Breast epithelium (tissue), 4 donors: Measurements from ENCODE around the gene TBC1D10B. TPM values are rescaled to one million over a fixed set of nuclear protein-coding genes. Genes with fewer than 3 reads are reported as not detected.
A peak's percentile ranks its signal among the peaks of the same experiment; 100 is the strongest.

ENCODE experiments used
- DNase-seq, 2 donors: peaks; one replicate each; pipeline ENCODE4 v3.0.0-alpha.2; 2019; ENCODE audit warnings: low spot score in 2 of 2
- H3K27ac ChIP-seq, 2 donors: fragments of 200-600 bp; sonication (generic) in 1 of 2; one replicate each; pipeline ENCODE4 v1.5.1; 2016 to 2019; ENCODE audit warnings: mild to moderate bottlenecking in 1 of 2
- H3K27me3 ChIP-seq, 2 donors: fragments of 200-600 bp; sonication (generic) in 1 of 2; one replicate each; pipeline versions ENCODE4 v1.5.1 to v1.6.0; 2017 to 2019; ENCODE audit warnings: control low read depth in 1 of 2, mild to moderate bottlenecking in 1 of 2
- H3K36me3 ChIP-seq: fragments of 200-600 bp; one replicate; pipeline ENCODE4 v1.5.1; 2019
- H3K4me1 ChIP-seq, 2 donors: fragments of 200-600 bp; sonication (generic); one replicate each; pipeline ENCODE4 v1.5.1; 2016 to 2019; ENCODE audit warnings: control low read depth in 1 of 2
- H3K4me3 ChIP-seq, 3 donors: fragments of 200-600 bp; sonication (generic); 1 replicate in 2 of 3; 2 replicates in 1 of 3; pipeline ENCODE4 v1.5.1; 2016 to 2019; ENCODE audit warnings: mild to moderate bottlenecking in 3 of 3, moderate library complexity in 2 of 3
- H3K9me3 ChIP-seq, 2 donors: fragments of 200-600 bp; sonication (generic) in 1 of 2; one replicate each; pipeline ENCODE4 v1.5.1; 2016 to 2019; ENCODE audit warnings: control low read depth in 1 of 2
- CTCF ChIP-seq, 3 donors: fragments of 450-650 bp; IDR thresholded peaks; one replicate each; pipeline ENCODE4 v1.5.1; 2016 to 2017; ENCODE audit warnings: antibody characterized with exemption in 3 of 3, mild to moderate bottlenecking in 3 of 3, moderate library complexity in 3 of 3
- POLR2A ChIP-seq: fragments of 450-650 bp; IDR thresholded peaks from one replicate; pipeline ENCODE4 v1.6.1; 2016; ENCODE audit warnings: antibody characterized with exemption, mild to moderate bottlenecking, moderate library complexity
- POLR2AphosphoS5 ChIP-seq, 3 donors: sonication (generic); formaldehyde crosslinking; IDR thresholded peaks; one replicate each; pipeline ENCODE4 v1.6.1; 2017; ENCODE audit warnings: antibody characterized with exemption in 3 of 3
- intact Hi-C: fragments of 100-400 bp; cut with DNase I; formaldehyde crosslinking; loops from one replicate; pipeline ENCODE4 v1.15.1; 2023; ENCODE audit warnings: low total_unique reads
- total RNA-seq, 3 donors: library from RNA; depleted of rRNA; stranded (reverse); fragments of >200 nt; gene quantifications; one replicate each; pipeline ENCODE4 v1.1.0, GENCODE V29; 2016

TBC1D10B gene
- total RNA-seq, 3 donors from 2014 or later: 19.0 to 22.2 (median 21.0) TPM

GRCh38 chr16:30354423-30355143, 15.7 kb downstream of the TBC1D10B start:
- Histone ChIP-seq H3K27me3 (no peaks in the 10 kb centered on the region), H3K4me1 (peaks cover 5 to 24% of the 10 kb centered on the region in 2 donors), H3K4me3 (peak overlapping the region; percentile 76 to 83 (median 81)), H3K9me3 (no peaks in the 10 kb centered on the region), H3K36me3 (peaks cover 4% of the 10 kb centered on the region), H3K27ac (peak overlapping the region; percentile 98)
- intact Hi-C loops: no loop called here
- DNase-seq: peak in 1 of 2 donors; percentile 36
- no peak for TF ChIP-seq POLR2A
- no peak for TF ChIP-seq POLR2AphosphoS5 (IDR thresholded peaks at IDR 0.05)
- TF ChIP-seq CTCF (IDR thresholded peaks at IDR 0.05): no peak

DNA sequence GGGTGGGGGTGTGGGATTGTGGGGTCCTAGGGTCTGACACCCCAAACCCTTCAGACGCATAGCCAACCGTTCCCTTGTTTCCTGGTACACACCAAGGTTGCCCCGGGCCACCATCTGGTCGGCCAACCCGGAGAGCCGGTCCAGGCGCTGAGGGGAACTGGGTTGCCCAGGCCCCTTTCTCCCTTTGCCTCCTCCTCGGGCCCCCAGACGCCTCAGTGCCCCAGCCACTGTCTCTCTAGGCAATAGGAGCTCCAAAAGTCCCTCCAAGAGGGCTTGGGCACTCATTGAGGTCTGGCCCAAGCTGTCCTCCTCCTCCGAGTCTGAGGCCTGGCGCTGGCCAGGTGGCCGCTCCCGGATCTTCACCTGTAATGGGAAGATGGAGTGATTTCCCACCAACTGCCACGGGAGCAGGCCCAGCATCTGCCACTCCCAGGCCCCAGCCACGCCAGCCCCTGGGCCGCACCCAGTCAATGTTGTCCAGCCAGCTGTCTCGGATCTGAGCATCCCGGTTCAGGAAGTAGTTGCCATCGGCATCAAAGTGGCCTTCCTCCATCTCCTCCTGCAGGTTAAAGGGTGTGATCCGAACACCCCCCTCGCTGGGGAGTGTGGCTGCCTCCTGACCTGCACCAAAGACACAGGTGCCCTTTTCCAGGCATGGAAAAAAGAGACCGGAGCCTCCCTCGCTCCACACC, 16.7 kb downstream of the TBC1D10B start:
- Histone ChIP-seq H3K27ac (peak overlapping the region; percentile 98), H3K27me3 (no peaks in the 10 kb centered on the region), H3K36me3 (peaks cover 3% of the 10 kb centered on the region), H3K9me3 (no peaks in the 10 kb centered on the region), H3K4me3 (peak overlapping the region in 2 of 3 donors; percentile 76 to 83), H3K4me1 (peaks cover 5 to 24% of the 10 kb centered on the region in 2 donors)
- TF ChIP-seq POLR2A (no peak), POLR2AphosphoS5 (IDR thresholded peaks at IDR 0.05) (no peak), CTCF (IDR thresholded peaks at IDR 0.05) (no peak)
- peak in 1 of 2 donors; percentile 49 for DNase-seq
- intact Hi-C loops: no loop called here

- Histone ChIP-seq H3K36me3 (no peaks in the 10 kb centered on the region), H3K4me3 (no peak overlapping the region), H3K27me3 (no peaks in the 10 kb centered on the region), H3K27ac (peak overlapping the region; percentile 75 to 98), H3K9me3 (no peaks in the 10 kb centered on the region), H3K4me1 (peaks cover 5 to 24% of the 10 kb centered on the region in 2 donors)
- TF ChIP-seq POLR2AphosphoS5 (IDR thresholded peaks at IDR 0.05) (no peak), CTCF (IDR thresholded peaks at IDR 0.05) (no peak), POLR2A (no peak)
- DNase-seq: peak in 1 of 2 donors; percentile 45
- intact Hi-C loops: no loop called here
These were observed 17.5 kb downstream of the TBC1D10B start for GRCh38 chr16:30352488-30353401.

- peaks cover 5 to 24% of the 10 kb centered on the region in 2 donors for H3K4me1 ChIP-seq
- intact Hi-C loops: no loop called here
- H3K4me3 ChIP-seq: no peak overlapping the region
- peak; percentile 80 to 86 for DNase-seq
- H3K36me3 ChIP-seq: no peaks in the 10 kb centered on the region
- TF ChIP-seq CTCF (IDR thresholded peaks at IDR 0.05) (no peak), POLR2A (no peak), POLR2AphosphoS5 (IDR thresholded peaks at IDR 0.05) (peak; percentile 70 to 89 (median 80))
- H3K9me3 ChIP-seq: no peaks in the 10 kb centered on the region
- no peaks in the 10 kb centered on the region for H3K27me3 ChIP-seq
- H3K27ac ChIP-seq: peak overlapping the region; percentile 75 to 98
These were observed 18.5 kb downstream of the TBC1D10B start for GRCh38 chr16:30351586-30352419.
